H1 (cell line): ENCODE data around the gene TPP1. TPM values are rescaled to one million over a fixed set of nuclear protein-coding genes. Genes with fewer than 3 reads are reported as not detected.

Source experiments
- CTCF ChIA-PET: fragments of 300-600 bp; sonication (Branson Sonifier 250); formaldehyde crosslinking; loops from one replicate; lab custom pipeline; 2021; ENCODE audit not compliant: partially characterized antibody; lab: Charles Lee
- POLR2A ChIA-PET: fragments of 300-600 bp; sonication (Branson Sonifier 250); formaldehyde crosslinking; loops from one replicate; lab custom pipeline; 2021; ENCODE audit warnings: inconsistent platforms; ENCODE audit not compliant: partially characterized antibody; lab: Charles Lee
- DNase-seq, 2 experiments: peaks; one replicate each; pipeline versions ENCODE4 v3.0.0 to v3.0.0-alpha.2; 2010 to 2022; ENCODE audit warnings: low spot score in 2 of 2, low read depth in 1 of 2, mixed read lengths in 1 of 2
- FAIRE-seq: peaks from 2 replicates; lab custom pipeline; 2011; peaks lifted over from hg19 to GRCh38; lab: Jason Lieb, UNC
- H2AFZ ChIP-seq: 2 replicates; pipeline ENCODE4 v1.8.1; 2012; ENCODE audit warnings: low read length, inconsistent platforms
- H2AK5ac ChIP-seq: 2 replicates; pipeline ENCODE4 v1.6.1; 2013; ENCODE audit warnings: low read depth, low read length
- H2BK120ac ChIP-seq: replicated peaks from 2 replicates; pipeline ENCODE3; 2013; ENCODE audit warnings: low read depth, low read length, inconsistent platforms
- H2BK12ac ChIP-seq: 2 replicates; pipeline ENCODE4 v1.6.1; 2013; ENCODE audit warnings: low read depth, low read length
- H2BK15ac ChIP-seq: 2 replicates; pipeline ENCODE4 v1.6.1; 2013; ENCODE audit warnings: low read length
- H2BK20ac ChIP-seq: 2 replicates; pipeline ENCODE4 v1.6.1; 2013; ENCODE audit warnings: low read length
- H2BK5ac ChIP-seq: 2 replicates; pipeline ENCODE4 v1.6.1; 2013; ENCODE audit warnings: low read depth, low read length
- H3K14ac ChIP-seq: 2 replicates; pipeline ENCODE4 v1.6.1; 2013; ENCODE audit warnings: inconsistent platforms; ENCODE audit not compliant: insufficient read length
- H3K18ac ChIP-seq: 2 replicates; pipeline ENCODE4 v1.6.1; 2013; ENCODE audit warnings: low read length; ENCODE audit errors: extremely low read depth
- H3K23ac ChIP-seq: 2 replicates; pipeline ENCODE4 v1.6.1; 2013; ENCODE audit warnings: inconsistent platforms; ENCODE audit not compliant: insufficient read length
- H3K23me2 ChIP-seq: 2 replicates; pipeline ENCODE4 v1.6.1; 2013; ENCODE audit warnings: low read depth, low read length
- H3K27ac ChIP-seq: 2 replicates; pipeline ENCODE4 v1.6.1; 2011; ENCODE audit warnings: low read depth, low read length, inconsistent platforms
- H3K27me3 ChIP-seq, 4 experiments: replicated peaks in 1 of 4; 1 replicate in 1 of 4; 2 replicates in 3 of 4; pipeline versions ENCODE4 v1.6.1 to v1.8.1; 2011 to 2013; ENCODE audit warnings: low read length in 3 of 4, mild to moderate bottlenecking in 3 of 4, inconsistent platforms in 2 of 4, mixed read lengths in 2 of 4, moderate library complexity in 1 of 4; ENCODE audit not compliant: control insufficient read depth in 3 of 4, insufficient read depth in 3 of 4; ENCODE audit errors: extremely low read depth in 1 of 4
- H3K36me3 ChIP-seq, 4 experiments: 2 replicates each; pipeline versions ENCODE4 v1.6.1 to v1.8.1; 2011 to 2013; ENCODE audit warnings: mild to moderate bottlenecking in 4 of 4, low read length in 3 of 4, moderate library complexity in 2 of 4, control low read depth in 1 of 4, inconsistent platforms in 1 of 4; ENCODE audit not compliant: insufficient read depth in 4 of 4, control insufficient read depth in 2 of 4
- H3K4ac ChIP-seq: replicated peaks from 2 replicates; pipeline ENCODE3; 2013; ENCODE audit warnings: low read length, low read depth, mixed read lengths, inconsistent platforms; ENCODE audit not compliant: insufficient read length
- H3K4me1 ChIP-seq, 4 experiments: replicated peaks in 1 of 4; 1 replicate in 1 of 4; 2 replicates in 3 of 4; pipeline versions ENCODE4 v1.6.1 to v1.8.1; 2011 to 2013; ENCODE audit warnings: low read length in 3 of 4, inconsistent platforms in 2 of 4, mixed read lengths in 1 of 4; ENCODE audit not compliant: insufficient read depth in 4 of 4, control insufficient read depth in 3 of 4
- H3K4me2 ChIP-seq, 2 experiments: 2 replicates each; pipeline versions ENCODE4 v1.6.1 to v1.8.1; 2011 to 2013; ENCODE audit warnings: low read depth in 2 of 2, low read length in 2 of 2, control low read depth in 1 of 2, inconsistent platforms in 1 of 2, mild to moderate bottlenecking in 1 of 2; ENCODE audit not compliant: insufficient read depth in 1 of 2
- H3K4me3 ChIP-seq, 4 experiments: fragments of 200-600, 300-600 bp in 1 of 4; sonication (generic), shearing (Covaris generic), sonication (Bioruptor Twin) in 1 of 4; 2 replicates each; pipeline versions ENCODE4 v1.5.1 to v1.8.1; 2011 to 2016; ENCODE audit warnings: low read length in 4 of 4, low read depth in 3 of 4, control low read depth in 2 of 4, inconsistent platforms in 2 of 4, mild to moderate bottlenecking in 2 of 4, mixed read lengths in 1 of 4, moderate library complexity in 1 of 4; ENCODE audit not compliant: insufficient read depth in 2 of 4; ENCODE audit errors: extremely low read depth in 1 of 4
- H3K56ac ChIP-seq: replicated peaks from 2 replicates; pipeline ENCODE3; 2013; ENCODE audit warnings: low read depth, mild to moderate bottlenecking, mixed read lengths, low read length, inconsistent platforms; ENCODE audit not compliant: insufficient read length
- H3K79me1 ChIP-seq: 2 replicates; pipeline ENCODE4 v1.6.1; 2013; ENCODE audit warnings: low read depth, low read length, control low read depth
- H3K79me2 ChIP-seq, 2 experiments: 2 replicates each; pipeline versions ENCODE4 v1.6.1 to v1.8.1; 2012 to 2013; ENCODE audit warnings: low read length in 2 of 2, mild to moderate bottlenecking in 2 of 2, inconsistent platforms in 1 of 2; ENCODE audit not compliant: insufficient read depth in 2 of 2, control insufficient read depth in 1 of 2
- H3K9ac ChIP-seq, 4 experiments: replicated peaks in 1 of 4; 1 replicate in 1 of 4; 2 replicates in 3 of 4; pipeline versions ENCODE4 v1.6.1 to v1.8.1; 2011 to 2013; ENCODE audit warnings: low read depth in 3 of 4, low read length in 3 of 4, control low read depth in 2 of 4, mild to moderate bottlenecking in 2 of 4, moderate library complexity in 2 of 4, inconsistent platforms in 1 of 4; ENCODE audit errors: extremely low read depth in 1 of 4
- H3K9me3 ChIP-seq, 2 experiments: 2 replicates each; pipeline versions ENCODE4 v1.6.1 to v1.8.1; 2012 to 2013; ENCODE audit warnings: mild to moderate bottlenecking in 2 of 2, moderate library complexity in 2 of 2, control low read depth in 1 of 2, inconsistent platforms in 1 of 2, low read depth in 1 of 2, low read length in 1 of 2, mixed read lengths in 1 of 2; ENCODE audit not compliant: insufficient read depth in 2 of 2
- H4K20me1 ChIP-seq, 2 experiments: replicated peaks in 1 of 2; 2 replicates each; pipeline versions ENCODE3 to v1.8.1; 2011 to 2013; ENCODE audit warnings: inconsistent platforms in 2 of 2, low read length in 2 of 2, mild to moderate bottlenecking in 1 of 2; ENCODE audit not compliant: insufficient read depth in 2 of 2, control insufficient read depth in 1 of 2
- H4K5ac ChIP-seq: 2 replicates; pipeline ENCODE4 v1.6.1; 2013; ENCODE audit warnings: low read length, low read depth, mixed read lengths, inconsistent platforms; ENCODE audit not compliant: insufficient read length
- H4K8ac ChIP-seq: 2 replicates; pipeline ENCODE4 v1.8.0; 2013; ENCODE audit warnings: mild to moderate bottlenecking, moderate library complexity, low read length, inconsistent platforms; ENCODE audit not compliant: insufficient read depth; ENCODE audit errors: extremely low read depth
- H4K91ac ChIP-seq: replicated peaks from 2 replicates; pipeline ENCODE3; 2013; ENCODE audit warnings: low read length, mixed read lengths, inconsistent platforms; ENCODE audit not compliant: insufficient read length
- BCL11A ChIP-seq, 2 experiments: IDR thresholded peaks; one replicate each; pipeline ENCODE4 v1.6.1; 2011; ENCODE audit warnings: low read depth in 2 of 2, low read length in 2 of 2, mild to moderate bottlenecking in 2 of 2
- FOSL1 ChIP-seq: IDR thresholded peaks from 2 replicates; pipeline ENCODE4 v1.6.1; 2011; ENCODE audit warnings: mild to moderate bottlenecking, low read depth, low read length, moderate library complexity; ENCODE audit not compliant: insufficient read depth
- KDM5A ChIP-seq: fragments of 200-600 bp; IDR thresholded peaks from 2 replicates; pipeline ENCODE4 v1.7.1; 2012; ENCODE audit warnings: mild to moderate bottlenecking, low read length, inconsistent platforms, mixed read lengths
- RBBP5 ChIP-seq: IDR thresholded peaks from 2 replicates; pipeline ENCODE4 v1.7.1; 2012; ENCODE audit warnings: low read depth, mild to moderate bottlenecking, inconsistent platforms, low read length, moderate library complexity, borderline replicate concordance
- SIRT6 ChIP-seq: IDR thresholded peaks from one replicate; pipeline ENCODE4 v1.7.1; 2012; ENCODE audit warnings: low read length, inconsistent platforms
- SUZ12 ChIP-seq: fragments of 200-600 bp; sonication (generic); IDR thresholded peaks from 2 replicates; pipeline ENCODE4 v1.6.1; 2012; ENCODE audit warnings: mild to moderate bottlenecking, inconsistent platforms, low read length, moderate library complexity, mixed read lengths
- WGBS, 2 experiments: shearing (Covaris generic) in 1 of 2; methylation state at CpG; one replicate each; pipeline versions ENCODE4 v1.1.6 to v1.1.7; 2013 to 2015; ENCODE audit warnings: low lambda C conversion rate in 2 of 2, mixed read lengths in 2 of 2, inconsistent platforms in 1 of 2, low coverage in 1 of 2, missing lambda C conversion rate in 1 of 2; ENCODE audit not compliant: insufficient replicate concordance in 2 of 2, insufficient coverage in 1 of 2, insufficient read length in 1 of 2; ENCODE audit errors: extremely low coverage in 1 of 2, missing lambda C conversion rate in 1 of 2; 5-methylcytosine and 5-hydroxymethylcytosine counted together
- long read RNA-seq, 2 experiments: library from RNA in 1 of 2; library from capped mRNA in 1 of 2; stranded (forward); transcript quantifications; one replicate each; pipeline ENCODE4 v2.0.0, GENCODE V29; 2021; ENCODE audit warnings: inconsistent platforms in 1 of 2
- polyA minus RNA-seq, 3 experiments: library from RNA; depleted of rRNA, polyadenylated mRNA; stranded (reverse); fragments of >200 nt; gene quantifications; 1 replicate in 2 of 3; 2 replicates in 1 of 3; pipeline ENCODE4 v1.2.3, GENCODE V29; 2011
- polyA plus RNA-seq, 7 experiments: library from polyadenylated mRNA; depleted of rRNA in 3 of 7; stranded (reverse) in 5 of 7; unstranded in 2 of 7; fragments of >200 nt in 5 of 7; fragments of 200-250 nt in 2 of 7; gene quantifications; 1 replicate in 5 of 7; 2 replicates in 1 of 7; 4 replicates in 1 of 7; pipeline versions ENCODE4 v1.2.1 to v1.2.3, GENCODE V29; 2011 to 2013; ENCODE audit warnings: missing spikeins in 2 of 7, mixed read lengths in 2 of 7
- total RNA-seq: library from RNA; stranded (reverse); fragmentation: NEBNext Ultra II Directional; extraction: Animal tissue kit (Norgen Biotek cat#: 25700); gene quantifications from 2 replicates; pipeline ENCODE4 v1.2.1, GENCODE V29; 2021
- TF ChIP-seq, protein P1 (sequence below): IDR thresholded peaks from 2 replicates; pipeline ENCODE4 v1.6.1; 2011; ENCODE audit warnings: low read length, improper control_type of control experiment

TPP1 gene
- total RNA-seq, result 34.9 and 36.1 TPM in 2 replicates
- polyA plus RNA-seq (2011; rRNA removed), result 58.4 and 77.5 TPM in 2 replicates
- 38.3 TPM for polyA plus RNA-seq (2011; cell fraction: cytosol; rRNA removed)
- 70.7 TPM for polyA plus RNA-seq (2011; cell fraction: nucleus; rRNA removed)
- 36.5 to 45.0 TPM (median 42.0 TPM) in 4 replicates for polyA plus RNA-seq (2012, experiment 1 of 2)
- 33.6 TPM for polyA plus RNA-seq (2012, experiment 2 of 2)
- polyA plus RNA-seq (2013, experiment 1 of 2), result 95.4 TPM
- 91.6 TPM for polyA plus RNA-seq (2013, experiment 2 of 2)
- polyA minus RNA-seq (2011; rRNA and poly(A)+ RNA removed), result 51.8 and 55.5 TPM in 2 replicates
- 59.5 TPM for polyA minus RNA-seq (2011; cell fraction: cytosol; rRNA and poly(A)+ RNA removed)
- polyA minus RNA-seq (2011; cell fraction: nucleus; rRNA and poly(A)+ RNA removed), result 39.6 TPM
- long read RNA-seq, experiment 1, partial matches to known transcripts, result 4 of 29 reads
- long read RNA-seq, experiment 1, other reads (novel, unspliced or antisense), result 19 of 29 reads
- long read RNA-seq, experiment 2, transcript TPP1-201 (13 exons, 3,560 nt), result major isoform, 6 of 22 reads
- long read RNA-seq, experiment 2, partial matches to known transcripts, result 9 of 22 reads
- long read RNA-seq, experiment 2, other reads (novel, unspliced or antisense), result 3 of 22 reads

GRCh38 chr11:6619004-6619745 is at the start of gene TPP1:
TPP1 (minus strand) TSS chr11:6619422; CDS start chr11:6619400, 22 bp downstream.
- Histone ChIP-seq H3K18ac (no peak within 1 kb of the TSS; the same call in 1 of the 2 replicates), H2BK5ac (peak within 1 kb of the TSS; percentile 72), H3K4me2 (peak within 1 kb of the TSS; percentile 90 to 98), H2BK120ac (no peak within 1 kb of the TSS), H2BK12ac (no peak within 1 kb of the TSS), H4K20me1 (no peaks in the 10 kb centered on the region), H3K23ac (no peak within 1 kb of the TSS), H3K4me3 (peak within 1 kb of the TSS; percentile 72 to 97 (median 89)), H3K36me3 (peaks cover 0 to 4% (median 2%) of the 10 kb centered on the region in 4 experiments; a peak in 4 of 8 replicates), H4K5ac (no peak within 1 kb of the TSS), H3K79me2 (peaks cover 0 to 8% of the 10 kb centered on the region in 2 experiments; a peak in 1 of 4 replicates), H2AK5ac (no peak within 1 kb of the TSS), H3K27me3 (no peaks in the 10 kb centered on the region), H2AFZ (peak within 1 kb of the TSS; percentile 97), H2BK20ac (no peak within 1 kb of the TSS; the same call in 1 of the 2 replicates), H3K4me1 (peaks cover 0 to 7% (median 4%) of the 10 kb centered on the region in 4 experiments; a peak in 3 of 7 replicates), H3K23me2 (peaks cover 6% of the 10 kb centered on the region), H4K91ac (no peak within 1 kb of the TSS), H4K8ac (peak within 1 kb of the TSS; percentile 87), H3K56ac (no peak within 1 kb of the TSS), H3K27ac (peak within 1 kb of the TSS; percentile 39; the same call in 1 of the 2 replicates), H2BK15ac (no peak within 1 kb of the TSS), H3K9ac (peak within 1 kb of the TSS; percentile 68 to 96 (median 79)), H3K4ac (peak within 1 kb of the TSS; percentile 63), H3K79me1 (no peaks in the 10 kb centered on the region; the same call in none of the 2 replicates), H3K14ac (no peak within 1 kb of the TSS), H3K9me3 (no peaks in the 10 kb centered on the region)
- FAIRE-seq (peak; percentile 94), DNase-seq (peak in 1 of 2 experiments; percentile 91)
- CTCF ChIA-PET, result interaction anchor here (0.7 to 2.6 kb wide), 16 partner anchors 9 to 256 kb away, joined by 3 to 11 read pairs (median 4); partner anchors contain the start of gene ILK
- POLR2A ChIA-PET, result interaction anchor here (0.7 to 3.2 kb wide), 13 partner anchors 8 to 64 kb away, joined by 3 to 31 read pairs (median 4); partner anchors contain the start of genes MRPL17 and RRP8
- WGBS, 2 experiments, result 4% methylated on average over 16 of the region's 16 CpGs; no CpG with 5 or more reads in 1 of the 2 experiments
- TF ChIP-seq BCL11A (IDR thresholded peaks at IDR 0.05; ENCODE audit: low read depth in 2 of 2, low read length in 2 of 2) (no peak), SIRT6 (no peak), KDM5A (no peak; the same call in 1 of the 2 replicates), FOSL1 (no peak), RBBP5 (no peak), SUZ12 (no peak)
- TF ChIP-seq, protein P1, sequence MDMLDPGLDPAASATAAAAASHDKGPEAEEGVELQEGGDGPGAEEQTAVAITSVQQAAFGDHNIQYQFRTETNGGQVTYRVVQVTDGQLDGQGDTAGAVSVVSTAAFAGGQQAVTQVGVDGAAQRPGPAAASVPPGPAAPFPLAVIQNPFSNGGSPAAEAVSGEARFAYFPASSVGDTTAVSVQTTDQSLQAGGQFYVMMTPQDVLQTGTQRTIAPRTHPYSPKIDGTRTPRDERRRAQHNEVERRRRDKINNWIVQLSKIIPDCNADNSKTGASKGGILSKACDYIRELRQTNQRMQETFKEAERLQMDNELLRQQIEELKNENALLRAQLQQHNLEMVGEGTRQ, result peak; percentile 99
